Measurements from ENCODE around the gene ZBTB17. TPM values are rescaled to one million over a fixed set of nuclear protein-coding genes. Genes with fewer than 3 reads are reported as not detected.
A peak's percentile ranks its signal among the peaks of the same experiment; 100 is the strongest.

The ZBTB17 gene
- total and polyA plus RNA-seq, 12 donors = 8.0 to 172 (median 33.7) TPM

- H3K4me1 ChIP-seq (replicated peaks in 1 of 2) = peaks cover 37 to 75% of the 10 kb centered on the region in 2 donors
- no peaks in the 10 kb centered on the region for H3K36me3 ChIP-seq (replicated peaks in 1 of 2)
- no peaks in the 10 kb centered on the region for H3K9me3 ChIP-seq (replicated peaks in 1 of 3)
- 13 to 50% (median 31%) methylated on average over 1 of the region's 1 CpG for WGBS, 4 donors
- H3K27me3 ChIP-seq = no peaks in the 10 kb centered on the region
- H3K27ac ChIP-seq = peak overlapping the region in 4 of 5 donors; percentile 35 to 97 (median 80)
- TF ChIP-seq CTCF (IDR thresholded peaks at IDR 0.05) (no peak), POLR2A (IDR thresholded peaks at IDR 0.05) (no peak)
- intact Hi-C loops (cut with DNase I) = no loop called here
- no peak for DNase-seq
- no peak overlapping the region for H3K4me3 ChIP-seq
These were observed 22.1 kb downstream of the ZBTB17 start for GRCh38 chr1:15953791-15954241.

GRCh38 chr1:15953294-15953771, 22.6 kb downstream of the ZBTB17 start:
- no peaks in the 10 kb centered on the region for H3K36me3 ChIP-seq (replicated peaks in 1 of 2)
- peak overlapping the region; percentile 35 to 97 (median 64) for H3K27ac ChIP-seq
- H3K4me3 ChIP-seq = no peak overlapping the region
- intact Hi-C loops (cut with DNase I) = no loop called here
- H3K27me3 ChIP-seq = no peaks in the 10 kb centered on the region
- no peaks in the 10 kb centered on the region for H3K9me3 ChIP-seq (replicated peaks in 1 of 3)
- WGBS, 4 donors = 75 to 85% (median 82%) methylated on average over 8 to 11 of the region's 11 CpGs
- peak in 3 of 7 donors; percentile 24 to 38 (median 26) for DNase-seq
- TF ChIP-seq POLR2A (IDR thresholded peaks at IDR 0.05) (no peak), CTCF (IDR thresholded peaks at IDR 0.05) (no peak)
- peaks cover 42 to 78% of the 10 kb centered on the region in 2 donors for H3K4me1 ChIP-seq (replicated peaks in 1 of 2)

DNA sequence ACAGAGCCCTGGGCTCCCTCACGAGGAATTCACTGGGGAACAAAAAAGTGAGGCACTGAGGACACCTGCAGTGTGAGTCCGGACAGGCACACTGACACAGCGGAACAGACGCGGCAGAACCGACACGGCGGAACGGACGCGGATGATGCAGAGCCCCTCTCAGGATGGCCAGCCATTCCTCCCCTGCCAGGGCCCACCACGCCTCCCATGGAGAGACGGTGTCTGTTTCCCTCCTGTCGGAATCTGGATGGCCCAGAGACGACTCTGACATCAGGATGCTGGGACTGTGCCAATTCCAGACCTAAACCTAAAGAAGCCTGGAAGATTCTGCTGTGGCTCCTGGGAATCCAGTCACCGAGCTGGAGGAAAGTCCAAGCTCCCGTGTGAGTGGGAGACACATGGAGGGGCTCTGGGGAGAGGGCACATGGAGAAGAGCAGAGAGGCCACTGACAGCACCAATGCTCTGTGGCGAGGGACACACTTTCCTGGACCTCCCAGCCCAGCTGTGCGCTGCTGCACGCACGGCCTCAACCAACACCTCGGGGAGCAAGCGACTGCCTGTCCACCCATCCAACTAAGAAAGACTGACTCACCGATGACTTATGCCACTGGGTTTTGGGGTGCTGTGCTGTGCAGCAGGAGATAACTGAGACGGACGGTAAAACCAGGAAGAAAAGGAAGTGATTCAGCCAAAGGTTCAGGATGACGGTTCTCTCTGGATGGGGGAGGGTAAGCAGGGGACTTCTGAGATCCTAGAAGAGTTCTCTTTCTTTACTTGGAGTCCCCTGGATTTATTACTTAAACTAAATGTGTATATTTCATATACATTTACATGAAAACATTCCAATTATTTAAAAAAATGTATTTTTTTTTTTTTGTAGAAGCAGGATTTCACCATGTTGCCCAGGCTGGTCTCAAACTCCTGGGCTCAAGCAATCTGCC, 23.3 kb downstream of the ZBTB17 start:
- H3K4me3 ChIP-seq = no peak overlapping the region
- peak overlapping the region; percentile 35 to 98 (median 95) for H3K27ac ChIP-seq
- intact Hi-C loops (cut with DNase I) = no loop called here
- peaks cover 43 to 76% of the 10 kb centered on the region in 2 donors for H3K4me1 ChIP-seq (replicated peaks in 1 of 2)
- H3K36me3 ChIP-seq (replicated peaks in 1 of 2) = peaks cover 0 to 6% of the 10 kb centered on the region in 2 donors
- whole genome bisulfite sequencing, 4 donors = 71 to 77% (median 74%) methylated on average over 23 to 27 of the region's 27 CpGs
- H3K27me3 ChIP-seq = no peaks in the 10 kb centered on the region
- TF ChIP-seq POLR2A (IDR thresholded peaks at IDR 0.05) = peak in 1 of 2 donors; percentile 51
- no peak for TF ChIP-seq CTCF (IDR thresholded peaks at IDR 0.05)
- peak in 5 of 7 donors; percentile 64 to 75 (median 72) for DNase-seq
- H3K9me3 ChIP-seq (replicated peaks in 1 of 3) = no peaks in the 10 kb centered on the region
